Neural crest cell (in vitro differentiated cells): Measurements from ENCODE around the gene ARHGAP4. TPM values are rescaled to one million over a fixed set of nuclear protein-coding genes. Genes with fewer than 3 reads are reported as not detected.
A peak's percentile ranks its signal among the peaks of the same experiment; 100 is the strongest.

Experiments used
- DNase-seq: peaks from one replicate; pipeline ENCODE4 v3.0.0; 2021; ENCODE audit warnings: low read depth, mixed read lengths, low spot score
- H3K27ac Mint-ChIP-seq: one replicate; pipeline ENCODE4 v1.8.0; 2021; ENCODE audit warnings: mild to moderate bottlenecking, mixed read lengths; ENCODE audit not compliant: unreplicated experiment
- H3K27me3 Mint-ChIP-seq: 2 replicates; pipeline ENCODE4 v1.8.0; 2021; ENCODE audit warnings: low read depth, mild to moderate bottlenecking, mixed read lengths
- H3K36me3 Mint-ChIP-seq: 2 replicates; pipeline ENCODE4 v1.8.0; 2021; ENCODE audit warnings: low read depth, mild to moderate bottlenecking, mixed read lengths
- H3K4me1 Mint-ChIP-seq: 2 replicates; pipeline ENCODE4 v1.8.0; 2021; ENCODE audit warnings: mixed read lengths
- H3K4me3 Mint-ChIP-seq: one replicate; pipeline ENCODE4 v1.8.0; 2021; ENCODE audit warnings: mild to moderate bottlenecking, mixed read lengths
- H3K9me3 Mint-ChIP-seq: 2 replicates; pipeline ENCODE4 v1.8.0; 2021; ENCODE audit warnings: mixed read lengths
- CTCF ChIP-seq: fragments of 200-600 bp; sonication (generic); conservative IDR thresholded peaks from 2 replicates; pipeline ENCODE4 v1.5.0; 2021; ENCODE audit warnings: antibody characterized with exemption, mild to moderate bottlenecking
- total RNA-seq: library from RNA; stranded (reverse); gene quantifications from 2 replicates; pipeline ENCODE4 v1.2.1, GENCODE V29; 2021

Gene ARHGAP4
- total RNA-seq, 1 donor from 2014 or later = 10.7 TPM

GRCh38 chrX:153951683-153952372 lies 25.8 kb upstream of the ARHGAP4 start:
- Mint-ChIP-seq H3K36me3 (peaks cover 36% of the 10 kb centered on the region), H3K4me3 (peak overlapping the region; percentile 31)
- TF ChIP-seq CTCF = no peak

GRCh38 chrX:153950127-153950526 lies 24.1 kb upstream of the ARHGAP4 start:
- H3K4me1 Mint-ChIP-seq = peaks cover 29% of the 10 kb centered on the region
- H3K27ac Mint-ChIP-seq = no peak overlapping the region
- no peak overlapping the region for H3K4me3 Mint-ChIP-seq
- peaks cover 35% of the 10 kb centered on the region for H3K36me3 Mint-ChIP-seq
- H3K9me3 Mint-ChIP-seq = peaks cover 2% of the 10 kb centered on the region
- no peak for TF ChIP-seq CTCF
- peaks cover 7% of the 10 kb centered on the region for H3K27me3 Mint-ChIP-seq
- DNase-seq = no peak

More at GRCh38 chrX:153951683-153952372, 25.8 kb upstream of the ARHGAP4 start:
- Mint-ChIP-seq H3K27me3 (peaks cover 7% of the 10 kb centered on the region), H3K4me1 (peaks cover 29% of the 10 kb centered on the region), H3K9me3 (peaks cover 2% of the 10 kb centered on the region), H3K27ac (no peak overlapping the region)
- DNase-seq = no peak

- H3K27ac Mint-ChIP-seq = peak overlapping the region; percentile 96
- no peak for TF ChIP-seq CTCF
- H3K4me3 Mint-ChIP-seq = peak overlapping the region; percentile 85
- peaks cover 2% of the 10 kb centered on the region for H3K9me3 Mint-ChIP-seq
- no peak for DNase-seq
- peaks cover 29% of the 10 kb centered on the region for H3K36me3 Mint-ChIP-seq
- peaks cover 7% of the 10 kb centered on the region for H3K27me3 Mint-ChIP-seq
- H3K4me1 Mint-ChIP-seq = peaks cover 29% of the 10 kb centered on the region
These were observed 23.1 kb upstream of the ARHGAP4 start for GRCh38 chrX:153948847-153949805.

GRCh38 chrX:153948002-153948466 lies 22.0 kb upstream of the ARHGAP4 start:
- TF ChIP-seq CTCF = no peak
- Mint-ChIP-seq H3K4me3 (peak overlapping the region; percentile 85), H3K27me3 (peaks cover 7% of the 10 kb centered on the region), H3K4me1 (peaks cover 25% of the 10 kb centered on the region), H3K27ac (peak overlapping the region; percentile 96), H3K36me3 (peaks cover 26% of the 10 kb centered on the region), H3K9me3 (peaks cover 2% of the 10 kb centered on the region)
- no peak for DNase-seq

- H3K36me3 Mint-ChIP-seq = peaks cover 26% of the 10 kb centered on the region
- peaks cover 7% of the 10 kb centered on the region for H3K27me3 Mint-ChIP-seq
- H3K27ac Mint-ChIP-seq = peak overlapping the region; percentile 83
- peak; percentile 71 for DNase-seq
- peak; percentile 83 for TF ChIP-seq CTCF
- peak overlapping the region; percentile 72 for H3K4me3 Mint-ChIP-seq
- H3K4me1 Mint-ChIP-seq = peaks cover 24% of the 10 kb centered on the region
- H3K9me3 Mint-ChIP-seq = peaks cover 2% of the 10 kb centered on the region
These were observed 21.1 kb upstream of the ARHGAP4 start for GRCh38 chrX:153947009-153947769.
